Neuronal stem cell (in vitro differentiated cells): Measurements from ENCODE around the gene ADAMTS18.
"Not testable (repeated sequence)": the region's sequence is repeated elsewhere in the genome, so short reads cannot be mapped to it uniquely, and the experiment has no call there.

Experiments
- DNase-seq: peaks from one replicate; pipeline ENCODE4 v3.0.0-alpha.2; 2013; ENCODE audit warnings: low spot score
- H2AFZ ChIP-seq: one replicate; pipeline ENCODE4 v1.6.1; 2013; ENCODE audit warnings: mild to moderate bottlenecking, low read length, inconsistent platforms
- H2AK5ac ChIP-seq: 2 replicates; pipeline ENCODE4 v1.6.1; 2013; ENCODE audit warnings: low read depth, mild to moderate bottlenecking, inconsistent platforms, low read length, moderate library complexity, mixed read lengths
- H2BK120ac ChIP-seq: 2 replicates; pipeline ENCODE4 v1.6.1; 2013; ENCODE audit warnings: low read depth, mild to moderate bottlenecking, inconsistent platforms, low read length, moderate library complexity, mixed read lengths
- H2BK12ac ChIP-seq: one replicate; pipeline ENCODE4 v1.6.1; 2013; ENCODE audit warnings: low read length, inconsistent platforms
- H2BK15ac ChIP-seq: 2 replicates; pipeline ENCODE4 v1.6.1; 2013; ENCODE audit warnings: mild to moderate bottlenecking, low read length, inconsistent platforms, mixed read lengths
- H2BK5ac ChIP-seq: one replicate; pipeline ENCODE4 v1.6.1; 2013; ENCODE audit warnings: inconsistent platforms, mild to moderate bottlenecking, low read length, moderate library complexity
- H3K14ac ChIP-seq: one replicate; pipeline ENCODE4 v1.6.1; 2013; ENCODE audit warnings: low read length, inconsistent platforms
- H3K18ac ChIP-seq: 2 replicates; pipeline ENCODE4 v1.6.1; 2013; ENCODE audit warnings: low read length, inconsistent platforms
- H3K23ac ChIP-seq: 2 replicates; pipeline ENCODE4 v1.6.1; 2013; ENCODE audit warnings: low read depth, mild to moderate bottlenecking, mixed read lengths, low read length, inconsistent platforms; ENCODE audit not compliant: poor library complexity
- H3K27ac ChIP-seq: replicated peaks from 3 replicates; pipeline ENCODE4 v1.5.1; 2013; ENCODE audit warnings: low read length, inconsistent platforms
- H3K27me3 ChIP-seq, 3 experiments: 2 replicates each; pipeline ENCODE4 v1.6.1; 2013; ENCODE audit warnings: low read length in 3 of 3, mild to moderate bottlenecking in 2 of 3, inconsistent platforms in 1 of 3, low read depth in 1 of 3, mixed read lengths in 1 of 3, moderate library complexity in 1 of 3; ENCODE audit not compliant: control insufficient read depth in 3 of 3, insufficient read depth in 3 of 3
- H3K36me3 ChIP-seq, 2 donors: replicated peaks in 1 of 2; 2 replicates each; pipeline ENCODE4 v1.6.1; 2013; ENCODE audit warnings: low read length in 2 of 2; ENCODE audit not compliant: control insufficient read depth in 2 of 2, insufficient read depth in 2 of 2
- H3K4ac ChIP-seq: 2 replicates; pipeline ENCODE4 v1.6.1; 2013; ENCODE audit warnings: inconsistent platforms, mild to moderate bottlenecking, low read length, moderate library complexity
- H3K4me1 ChIP-seq, 2 donors: 1 replicate in 1 of 2; 2 replicates in 1 of 2; pipeline ENCODE4 v1.6.1; 2013; ENCODE audit warnings: low read length in 2 of 2, low read depth in 1 of 2; ENCODE audit not compliant: control insufficient read depth in 2 of 2, insufficient read depth in 1 of 2
- H3K4me2 ChIP-seq: one replicate; pipeline ENCODE4 v1.6.1; 2013; ENCODE audit warnings: mild to moderate bottlenecking, low read length, inconsistent platforms; ENCODE audit not compliant: insufficient read depth, poor library complexity, severe bottlenecking
- H3K4me3 ChIP-seq, 2 donors: 2 replicates each; pipeline ENCODE4 v1.5.1; 2013; ENCODE audit warnings: low read length in 2 of 2, mild to moderate bottlenecking in 2 of 2, inconsistent platforms in 1 of 2, moderate library complexity in 1 of 2
- H3K79me1 ChIP-seq: one replicate; pipeline ENCODE4 v1.6.1; 2013; ENCODE audit warnings: low read depth, mild to moderate bottlenecking, inconsistent platforms, low read length, moderate library complexity
- H3K9ac ChIP-seq: one replicate; pipeline ENCODE4 v1.6.1; 2013; ENCODE audit warnings: mild to moderate bottlenecking, low read depth, low read length, inconsistent platforms; ENCODE audit not compliant: poor library complexity
- H3K9me3 ChIP-seq, 2 donors: replicated peaks in 1 of 2; 2 replicates each; pipeline versions ENCODE3 to v1.6.1; 2013; ENCODE audit warnings: low read length in 2 of 2, mild to moderate bottlenecking in 2 of 2, inconsistent platforms in 1 of 2, low read depth in 1 of 2, mixed read lengths in 1 of 2, moderate library complexity in 1 of 2; ENCODE audit not compliant: control insufficient read depth in 2 of 2, insufficient read depth in 1 of 2
- H4K8ac ChIP-seq: one replicate; pipeline ENCODE4 v1.6.1; 2013; ENCODE audit warnings: low read depth, mild to moderate bottlenecking, inconsistent platforms, low read length, moderate library complexity
- H4K91ac ChIP-seq: one replicate; pipeline ENCODE4 v1.6.1; 2013; ENCODE audit warnings: low read length, low read depth, mild to moderate bottlenecking, inconsistent platforms; ENCODE audit not compliant: poor library complexity
- WGBS, 2 donors: extraction: QIAGEN DNeasy Blood & Tissue Kit; methylation state at CpG; one replicate each; pipeline ENCODE4 v1.1.7; 2013; ENCODE audit warnings: missing lambda C conversion rate in 2 of 2, mixed read lengths in 1 of 2; ENCODE audit not compliant: insufficient read length in 2 of 2, insufficient replicate concordance in 1 of 2; ENCODE audit errors: extremely low coverage in 2 of 2; 5-methylcytosine and 5-hydroxymethylcytosine counted together

ADAMTS18 gene

DNA sequence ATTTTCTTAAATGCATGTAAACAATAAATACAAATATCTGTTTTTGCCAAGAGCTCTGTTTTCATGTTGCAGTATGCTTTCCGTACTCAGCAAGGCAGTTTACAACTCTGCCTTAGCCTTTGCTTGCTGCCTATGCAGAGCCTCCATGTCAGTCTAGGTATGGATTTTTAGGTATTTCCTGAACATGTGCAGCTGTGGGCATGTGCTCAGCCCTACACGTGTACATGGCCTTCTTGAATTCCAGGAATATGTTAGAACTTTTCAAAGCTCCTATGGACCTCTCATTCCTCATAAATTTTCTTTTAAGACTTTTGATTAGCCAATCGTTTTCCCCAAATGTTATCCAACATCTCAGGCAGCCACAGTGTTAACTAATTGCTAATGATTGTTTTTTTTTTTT lies 171.9 kb downstream of the ADAMTS18 start:
- no peak overlapping the region for H2BK120ac ChIP-seq
- no peaks in the 10 kb centered on the region for H3K79me1 ChIP-seq
- H3K36me3 ChIP-seq, result no peaks in the 10 kb centered on the region
- no peaks in the 10 kb centered on the region for H3K4me1 ChIP-seq
- no peak overlapping the region for H3K4me2 ChIP-seq
- no peak overlapping the region for H2BK12ac ChIP-seq
- no peak overlapping the region for H3K4ac ChIP-seq
- H3K9ac ChIP-seq, result no peak overlapping the region
- no peak overlapping the region for H3K27ac ChIP-seq
- no peaks in the 10 kb centered on the region for H3K9me3 ChIP-seq
- no peaks in the 10 kb centered on the region for H3K27me3 ChIP-seq
- no peak overlapping the region for H2BK5ac ChIP-seq
- no peak overlapping the region for H2AFZ ChIP-seq
- H4K8ac ChIP-seq, result no peak overlapping the region
- H3K14ac ChIP-seq, result no peak overlapping the region
- no peak overlapping the region for H2BK15ac ChIP-seq
- no peak overlapping the region for H4K91ac ChIP-seq
- DNase-seq, result no peak
- H3K18ac ChIP-seq, result no peak overlapping the region
- no peak overlapping the region for H2AK5ac ChIP-seq
- H3K4me3 ChIP-seq, result no peak overlapping the region
- WGBS, 2 donors, result no CpG with 5 or more reads among the region's 3 CpGs
- H3K23ac ChIP-seq, result no peak overlapping the region

DNA sequence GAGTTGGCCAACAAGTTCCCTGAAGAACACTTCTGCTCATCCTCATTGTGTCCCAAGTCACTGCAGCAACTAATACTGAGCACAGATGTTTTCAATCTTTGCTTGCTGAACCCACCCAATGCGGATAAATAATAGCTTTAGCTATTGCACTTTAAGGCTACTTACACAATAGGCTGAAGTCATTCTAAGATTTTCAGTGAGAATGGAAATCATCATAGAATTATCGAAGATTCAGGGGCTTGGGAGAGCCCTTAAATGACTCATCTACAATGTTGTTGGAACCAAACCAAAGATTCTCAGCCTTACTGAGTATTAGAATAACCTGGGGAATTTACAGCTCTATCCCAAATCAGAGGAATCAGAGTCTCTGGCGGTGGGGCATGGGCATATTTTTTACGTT lies 184.4 kb downstream of the ADAMTS18 start:
- Histone ChIP-seq H3K4me1 (no peaks in the 10 kb centered on the region), H2AK5ac (no peak overlapping the region), H2BK12ac (no peak overlapping the region), H4K8ac (no peak overlapping the region), H3K18ac (no peak overlapping the region), H3K79me1 (no peaks in the 10 kb centered on the region), H3K23ac (no peak overlapping the region), H3K14ac (peak overlapping the region; percentile 63), H3K27me3 (no peaks in the 10 kb centered on the region), H3K9me3 (no peaks in the 10 kb centered on the region), H3K4me2 (no peak overlapping the region), H2AFZ (no peak overlapping the region), H2BK120ac (no peak overlapping the region), H3K27ac (no peak overlapping the region), H3K4ac (no peak overlapping the region), H4K91ac (no peak overlapping the region), H3K36me3 (no peaks in the 10 kb centered on the region), H2BK5ac (no peak overlapping the region), H3K4me3 (no peak overlapping the region), H3K9ac (no peak overlapping the region), H2BK15ac (no peak overlapping the region)
- DNase-seq, result no peak
- no CpG with 5 or more reads among the region's 4 CpGs for WGBS, 2 donors

DNA sequence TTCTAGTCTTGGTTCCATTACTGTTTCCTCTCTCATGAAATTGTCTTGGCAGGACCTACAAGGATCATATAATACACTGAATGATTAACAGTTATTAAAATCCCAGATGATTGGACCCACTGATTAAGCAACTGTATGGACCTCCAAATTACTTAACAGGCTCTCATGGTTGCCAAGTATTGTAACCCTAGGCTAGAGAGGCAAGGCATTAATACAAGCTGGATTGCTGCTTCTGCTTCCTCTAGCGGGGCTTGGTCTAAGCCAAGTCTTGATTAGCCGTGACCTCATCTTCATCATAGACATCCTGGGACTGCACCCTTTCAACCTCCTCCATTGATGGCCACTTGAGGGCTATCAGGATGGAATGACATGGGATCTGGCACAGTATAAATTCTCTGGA lies 188.7 kb downstream of the ADAMTS18 start:
- no peak overlapping the region for H2BK15ac ChIP-seq
- H3K4me3 ChIP-seq, result no peak overlapping the region
- H2BK120ac ChIP-seq, result no peak overlapping the region
- no peak overlapping the region for H4K8ac ChIP-seq
- no peak overlapping the region for H2BK12ac ChIP-seq
- no peaks in the 10 kb centered on the region for H3K79me1 ChIP-seq
- no peak overlapping the region for H2AFZ ChIP-seq
- no peak overlapping the region for H2AK5ac ChIP-seq
- H3K27me3 ChIP-seq, result no peaks in the 10 kb centered on the region
- no peak overlapping the region for H3K23ac ChIP-seq
- H3K4me2 ChIP-seq, result no peak overlapping the region
- no peaks in the 10 kb centered on the region for H3K4me1 ChIP-seq
- no peak overlapping the region for H3K14ac ChIP-seq
- H3K36me3 ChIP-seq, result no peaks in the 10 kb centered on the region
- no peak overlapping the region for H3K27ac ChIP-seq
- H3K9me3 ChIP-seq, result no peaks in the 10 kb centered on the region
- no peak overlapping the region for H3K18ac ChIP-seq
- H3K4ac ChIP-seq, result no peak overlapping the region
- H3K9ac ChIP-seq, result no peak overlapping the region
- no CpG with 5 or more reads among the region's 2 CpGs for WGBS, 2 donors
- no peak overlapping the region for H2BK5ac ChIP-seq
- no peak for DNase-seq
- no peak overlapping the region for H4K91ac ChIP-seq

DNA sequence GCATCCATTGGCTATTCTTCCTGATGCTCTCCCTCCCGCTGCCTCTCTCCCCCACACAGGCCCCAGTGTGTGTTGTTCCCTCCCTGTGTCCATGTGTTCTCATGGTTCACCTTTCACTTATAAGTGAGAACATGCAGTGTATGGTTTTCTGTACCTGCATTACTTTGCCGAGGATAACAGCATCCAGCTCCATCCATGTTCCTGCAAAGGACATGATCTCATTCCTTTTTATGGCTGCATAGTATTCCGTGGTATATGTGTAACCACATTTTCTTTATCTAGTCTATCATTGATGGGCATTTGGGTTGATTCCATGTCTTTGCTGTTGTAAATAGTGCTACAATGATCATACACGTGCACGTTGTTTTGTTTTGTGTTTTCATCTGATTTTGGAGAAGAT lies 192.4 kb downstream of the ADAMTS18 start:
- not testable (repeated sequence) for H3K27ac ChIP-seq, H2BK15ac ChIP-seq, H2AFZ ChIP-seq, H3K9me3 ChIP-seq, H3K4me1 ChIP-seq, H3K4me2 ChIP-seq, H3K23ac ChIP-seq, DNase-seq, H3K79me1 ChIP-seq, H3K4me3 ChIP-seq, H3K14ac ChIP-seq, H2BK5ac ChIP-seq, H3K18ac ChIP-seq, H4K91ac ChIP-seq, H2BK120ac ChIP-seq, H4K8ac ChIP-seq, H2AK5ac ChIP-seq, H2BK12ac ChIP-seq, H3K36me3 ChIP-seq, H3K4ac ChIP-seq, H3K9ac ChIP-seq
- peaks cover 0 to 15% (median 0%) of the 10 kb centered on the region in 3 experiments for H3K27me3 ChIP-seq
- no CpG with 5 or more reads among the region's 5 CpGs for WGBS, 2 donors
